Activated effector memory CD4-positive, alpha-beta T cell treated with Interleukin-2 at 50 U/mL for 16 hours (primary cell): Measurements from ENCODE around the gene AP2A2.

Experiments
- DNase-seq: peaks from one replicate; pipeline ENCODE4 v3.0.0-alpha.2; 2020

Gene AP2A2

DNA sequence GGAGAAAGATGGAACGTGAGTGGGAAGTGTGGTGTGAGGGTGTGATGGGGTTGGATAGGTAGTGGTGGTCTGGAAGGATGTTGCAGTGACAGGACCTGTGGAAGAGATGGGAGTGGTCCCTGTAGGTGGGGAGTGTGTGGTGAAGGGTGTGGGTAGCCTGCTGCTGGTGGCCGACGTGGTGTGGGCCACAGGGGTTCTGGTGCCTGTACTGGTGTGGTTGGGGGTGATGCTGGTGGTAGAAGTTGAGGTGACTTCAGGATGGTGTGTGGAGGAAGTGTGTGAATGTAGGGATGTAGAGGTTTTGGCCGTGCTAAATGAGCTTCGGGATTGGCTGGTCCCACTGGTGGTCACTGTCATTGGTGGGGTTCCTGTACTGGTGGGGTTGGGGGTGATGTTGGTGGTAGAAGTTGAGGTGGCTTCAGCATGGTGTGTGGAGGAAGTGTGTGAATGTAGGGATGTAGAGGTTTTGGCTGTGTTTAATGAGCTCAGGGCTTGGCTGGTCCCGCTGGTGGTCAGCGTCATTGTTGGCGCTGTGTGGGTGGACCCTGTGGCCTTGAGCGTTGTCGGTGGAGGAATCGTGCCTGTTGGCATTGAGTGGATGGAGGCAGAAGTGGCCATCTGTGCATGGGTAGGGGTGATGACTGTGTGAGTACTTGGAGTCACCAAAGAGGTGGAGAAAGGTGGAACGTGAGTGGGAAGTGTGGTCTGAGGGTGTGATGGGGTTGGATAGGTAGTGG, 91.8 kb downstream of the AP2A2 start:
- DNase-seq: no peak

DNA sequence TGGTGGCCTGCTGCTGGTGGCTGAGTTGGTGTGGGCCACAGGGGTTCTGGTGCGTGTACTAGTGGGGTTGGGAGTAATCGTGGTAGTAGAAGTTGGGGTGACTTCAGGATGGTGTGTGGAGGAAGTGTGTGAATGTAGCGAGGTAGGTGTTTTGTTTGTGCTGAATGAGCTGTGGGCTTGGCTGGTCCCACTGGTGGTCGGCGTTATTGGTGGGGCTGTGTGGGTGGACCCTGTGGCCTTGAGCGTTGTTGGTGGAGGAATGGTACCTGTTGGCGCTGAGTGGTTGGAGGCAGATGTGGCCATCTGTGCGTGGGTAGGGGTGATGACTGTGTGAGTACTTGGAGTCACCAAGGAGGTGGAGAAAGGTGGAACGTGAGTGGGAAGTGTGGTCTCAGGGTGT, 92.4 kb downstream of the AP2A2 start:
- no peak for DNase-seq

DNA sequence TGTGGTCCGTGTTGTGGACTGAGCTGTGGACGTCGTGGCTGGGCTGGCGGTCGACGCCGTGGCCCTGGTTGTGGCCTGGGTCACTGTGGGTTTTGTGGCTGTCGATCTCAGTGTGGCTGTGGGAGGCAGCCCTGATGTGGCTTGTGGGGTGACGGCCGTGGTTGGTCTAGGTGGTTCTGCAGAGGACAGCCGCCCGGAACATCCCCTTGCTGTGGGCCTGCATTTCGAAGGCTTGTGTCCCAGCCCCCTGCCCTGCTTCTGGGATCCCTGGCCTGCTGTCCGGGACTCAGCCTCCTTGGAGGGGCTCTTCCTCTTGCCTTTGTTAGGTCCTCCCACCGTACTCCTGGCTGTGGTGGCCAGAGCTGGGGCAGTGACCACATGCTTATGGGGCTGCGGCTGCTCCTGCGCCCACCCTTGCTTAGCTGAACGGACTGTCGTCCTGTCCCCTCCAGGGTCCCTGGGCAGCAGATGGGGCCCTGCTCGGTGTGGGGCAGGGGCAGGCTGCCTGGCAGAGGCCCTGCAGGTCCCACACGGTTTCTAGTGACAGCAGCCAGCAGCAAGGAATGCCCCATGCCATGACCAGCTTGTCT, 93.7 kb downstream of the AP2A2 start:
- DNase-seq: no peak

DNA sequence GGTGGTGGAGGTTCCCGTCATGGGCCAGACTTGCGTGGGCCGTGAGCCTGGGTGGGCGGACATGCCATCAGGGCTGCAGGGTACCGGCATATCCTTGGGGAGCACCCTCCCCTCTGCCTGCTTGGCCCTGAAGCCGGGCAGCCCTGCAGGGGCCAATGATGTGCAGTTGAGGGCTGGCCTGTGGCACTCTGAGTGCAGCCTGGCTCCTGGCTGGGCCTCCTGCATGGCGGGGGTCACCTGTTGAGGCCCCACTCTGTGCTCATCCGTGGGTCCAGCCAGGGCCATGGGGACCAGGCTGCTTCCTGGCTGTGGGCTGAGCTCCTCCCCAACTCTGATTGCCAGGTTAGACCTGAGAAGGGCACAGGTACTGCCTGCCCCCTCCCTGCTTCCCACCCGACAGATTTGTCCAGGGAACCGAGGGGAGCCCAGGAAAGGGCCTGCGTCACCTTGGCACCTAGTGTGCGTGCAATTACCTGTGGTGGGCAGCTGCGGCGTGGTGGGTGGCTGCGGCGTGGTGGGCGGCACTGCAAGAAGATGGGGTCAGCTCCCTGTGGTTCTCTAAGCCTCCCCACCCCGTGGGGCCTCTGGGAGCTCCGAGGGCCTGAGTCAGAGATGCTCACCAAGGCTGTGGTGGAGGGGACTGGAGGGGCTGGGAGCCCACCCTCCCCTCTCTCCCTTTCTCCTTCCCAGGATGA, 94.7 kb downstream of the AP2A2 start:
- no peak for DNase-seq

DNA sequence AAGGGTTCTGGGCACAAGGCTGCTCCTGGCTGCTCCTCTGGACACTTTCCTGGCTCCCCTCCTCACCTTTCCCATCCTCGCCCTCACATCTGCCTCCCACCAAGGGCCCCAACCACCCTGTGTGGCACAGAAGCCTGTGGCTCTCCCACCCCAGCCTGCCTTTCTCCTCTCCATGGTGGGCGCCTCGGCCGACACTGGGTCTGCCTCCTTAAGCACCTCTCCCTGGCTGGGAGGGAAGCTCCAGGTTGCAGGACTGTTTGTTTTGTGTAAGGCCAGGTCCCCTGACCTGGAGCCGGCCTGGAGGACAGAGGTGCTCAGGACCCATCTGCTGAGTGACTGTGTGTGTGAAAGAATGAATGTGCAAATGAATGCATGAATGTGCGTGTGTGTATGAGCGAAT, 96.7 kb downstream of the AP2A2 start:
- DNase-seq: no peak

DNA sequence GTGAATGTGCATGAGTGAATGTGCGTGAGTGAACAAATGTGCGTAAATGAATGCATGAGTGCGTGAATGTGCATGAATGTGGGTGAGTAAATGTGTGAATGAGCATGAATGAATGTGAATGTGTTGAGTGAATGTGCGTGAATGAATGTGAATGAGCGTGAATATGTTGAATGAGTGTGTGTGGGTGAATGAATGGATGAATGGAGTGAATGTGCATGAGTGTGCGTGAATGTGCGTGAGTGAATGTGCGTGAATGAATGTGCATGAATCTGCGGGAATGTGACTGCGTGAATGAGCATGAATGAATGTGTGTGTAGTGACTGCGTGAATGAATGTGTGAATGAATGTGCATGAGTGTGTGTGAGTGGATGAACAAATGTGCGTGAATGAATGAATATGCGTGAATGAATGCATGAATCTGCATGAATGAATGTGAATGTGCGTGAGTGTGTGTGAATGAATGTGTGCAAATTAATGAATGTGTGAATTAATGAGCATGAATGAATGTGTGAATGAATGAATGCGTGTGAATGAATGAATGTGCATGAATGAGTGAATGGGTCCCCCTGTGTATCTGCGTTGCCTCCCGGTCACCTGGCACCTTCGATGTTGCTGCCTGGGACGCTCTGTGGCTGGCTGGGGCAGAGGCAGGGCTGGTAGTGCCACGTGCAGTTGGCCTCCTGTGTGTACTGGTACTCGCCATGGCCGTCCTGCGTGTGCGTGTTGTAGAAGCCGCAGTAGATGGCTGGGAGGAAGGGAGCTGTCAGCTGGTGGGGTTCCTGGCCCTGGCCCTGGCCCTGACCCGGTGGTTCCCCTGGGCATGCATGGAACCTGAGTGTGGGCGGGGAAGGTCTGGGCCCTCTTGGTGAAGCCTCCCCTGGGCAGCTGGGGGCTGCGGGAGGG, 97.5 kb downstream of the AP2A2 start:
- DNase-seq: no peak

DNA sequence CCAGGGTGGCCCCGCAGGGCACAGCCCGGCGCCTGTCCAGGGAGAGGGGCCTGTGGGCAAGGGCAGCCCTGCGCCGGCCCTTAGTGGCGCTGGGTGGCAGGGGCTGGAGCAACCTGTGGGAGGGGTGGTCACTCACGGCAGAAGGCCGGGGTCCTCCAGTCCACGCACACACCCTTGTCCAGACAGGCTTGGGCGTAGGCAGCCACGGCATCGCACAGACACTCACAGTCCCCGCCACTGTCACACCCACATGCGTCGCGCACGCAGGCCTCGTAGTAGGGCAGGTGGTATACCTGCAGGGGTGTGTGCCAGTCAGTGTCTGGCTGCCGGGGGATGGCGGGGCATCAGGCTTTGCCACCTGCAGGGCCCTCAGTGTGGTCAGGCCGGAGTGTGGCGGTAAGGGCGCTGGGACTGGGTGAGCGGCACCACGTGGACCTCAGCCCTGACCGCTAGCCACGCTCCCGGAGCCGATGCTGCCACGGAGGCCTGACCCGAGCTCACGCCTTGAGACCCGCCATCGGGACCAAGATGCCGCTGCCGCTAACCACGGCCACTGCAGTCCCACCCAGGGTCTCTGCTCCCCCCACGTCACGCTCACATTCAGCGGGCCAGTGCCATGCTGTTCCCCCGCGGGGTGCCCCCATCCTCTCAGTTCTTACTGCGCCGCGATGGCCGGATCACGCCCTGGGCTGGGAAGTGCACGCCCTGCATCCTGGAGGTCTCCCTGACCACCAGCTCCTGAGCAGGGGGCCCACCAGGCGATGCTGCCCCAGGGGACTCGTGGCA, 98.3 kb downstream of the AP2A2 start:
- no peak for DNase-seq

DNA sequence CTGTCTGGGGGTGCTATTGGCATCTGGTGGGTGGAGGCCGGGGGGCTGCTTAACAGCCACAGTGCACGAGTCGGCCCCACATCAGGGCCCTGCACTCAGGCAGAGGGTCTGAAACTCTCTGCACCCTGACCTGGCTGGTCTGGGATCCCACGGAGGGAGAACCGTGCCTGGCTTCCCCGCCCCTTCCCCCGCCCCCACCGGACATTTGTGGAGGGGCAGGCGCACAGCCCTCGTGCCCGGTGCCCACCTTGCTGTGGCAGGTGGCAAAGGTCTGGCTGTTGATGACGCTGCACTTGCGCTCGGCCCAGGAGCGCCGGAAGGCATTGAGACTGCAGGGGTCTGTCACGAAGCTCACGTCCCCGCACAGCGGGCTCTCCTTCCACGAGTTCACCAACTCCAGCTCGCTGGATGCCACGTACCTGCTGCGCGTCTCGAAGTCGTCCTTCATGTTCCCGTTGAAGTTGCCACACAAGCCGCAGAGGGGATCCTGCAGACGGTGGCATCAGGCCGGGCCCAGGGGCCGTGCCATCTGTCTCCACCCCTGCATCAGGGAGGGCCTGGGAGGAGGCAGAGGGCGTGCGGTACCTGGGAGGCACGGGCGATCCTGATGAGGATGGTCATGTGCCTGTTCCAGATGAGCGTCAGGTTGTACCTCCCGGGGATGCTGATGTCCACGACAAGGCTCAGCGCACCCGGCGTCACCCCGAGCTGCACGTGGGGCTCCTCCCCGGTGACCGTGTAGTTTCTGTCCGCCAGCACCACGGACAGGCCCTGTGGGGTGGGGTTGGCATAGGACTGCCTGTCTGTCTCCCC, 99.1 kb downstream of the AP2A2 start:
- no peak for DNase-seq

DNA sequence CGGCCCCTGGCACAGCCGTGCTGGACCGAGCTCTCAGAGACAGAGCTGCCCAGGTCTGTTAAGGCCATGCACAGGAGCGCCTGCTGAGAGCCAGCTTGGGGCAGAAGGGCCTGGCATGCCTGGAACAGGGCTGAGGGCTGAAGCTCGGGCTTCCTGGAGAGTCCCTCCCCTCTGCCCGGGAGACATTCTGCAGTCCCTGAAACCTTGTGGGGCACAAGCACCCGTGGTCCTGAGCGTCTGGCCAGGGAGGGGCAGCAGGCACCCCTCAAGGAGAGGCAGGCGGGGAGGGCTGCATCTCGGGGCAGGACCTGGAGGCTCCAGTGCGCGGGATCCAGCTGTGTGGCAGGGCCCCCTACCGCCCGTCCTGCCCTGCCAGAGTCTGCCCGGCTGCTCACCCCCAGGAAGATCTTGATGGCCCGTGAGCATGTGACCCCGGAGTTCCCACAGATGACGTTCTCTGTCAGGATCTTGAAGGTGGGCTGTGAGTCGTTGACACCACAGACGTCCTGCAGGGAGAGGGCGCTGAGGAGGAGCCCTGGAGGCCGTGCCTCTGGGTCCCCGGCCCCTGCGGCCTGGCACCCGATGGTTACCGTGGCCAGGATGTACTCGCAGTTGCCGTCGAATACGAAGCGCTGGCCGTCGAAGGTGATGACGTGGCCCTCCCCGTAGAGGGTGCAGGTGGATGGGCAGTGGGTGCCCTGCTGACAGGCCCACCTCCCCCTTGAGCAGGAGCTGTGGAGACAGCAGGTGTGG, 99.9 kb downstream of the AP2A2 start:
- no peak for DNase-seq

DNA sequence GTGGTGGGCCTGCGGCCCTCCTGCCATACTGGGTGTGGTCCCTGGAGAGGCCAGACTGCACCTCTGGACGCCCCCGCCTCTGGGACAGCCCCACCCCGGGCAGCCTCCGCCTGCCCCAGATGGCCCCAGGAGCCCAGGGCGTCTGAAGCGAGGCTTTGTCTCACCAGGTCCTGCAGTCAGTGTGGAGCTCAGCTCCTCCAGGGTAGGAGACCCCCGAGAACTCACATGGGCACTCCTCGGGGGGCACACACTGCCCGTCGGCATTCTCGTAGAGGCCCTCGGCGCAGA, 100.4 kb downstream of the AP2A2 start:
- no peak for DNase-seq

DNA sequence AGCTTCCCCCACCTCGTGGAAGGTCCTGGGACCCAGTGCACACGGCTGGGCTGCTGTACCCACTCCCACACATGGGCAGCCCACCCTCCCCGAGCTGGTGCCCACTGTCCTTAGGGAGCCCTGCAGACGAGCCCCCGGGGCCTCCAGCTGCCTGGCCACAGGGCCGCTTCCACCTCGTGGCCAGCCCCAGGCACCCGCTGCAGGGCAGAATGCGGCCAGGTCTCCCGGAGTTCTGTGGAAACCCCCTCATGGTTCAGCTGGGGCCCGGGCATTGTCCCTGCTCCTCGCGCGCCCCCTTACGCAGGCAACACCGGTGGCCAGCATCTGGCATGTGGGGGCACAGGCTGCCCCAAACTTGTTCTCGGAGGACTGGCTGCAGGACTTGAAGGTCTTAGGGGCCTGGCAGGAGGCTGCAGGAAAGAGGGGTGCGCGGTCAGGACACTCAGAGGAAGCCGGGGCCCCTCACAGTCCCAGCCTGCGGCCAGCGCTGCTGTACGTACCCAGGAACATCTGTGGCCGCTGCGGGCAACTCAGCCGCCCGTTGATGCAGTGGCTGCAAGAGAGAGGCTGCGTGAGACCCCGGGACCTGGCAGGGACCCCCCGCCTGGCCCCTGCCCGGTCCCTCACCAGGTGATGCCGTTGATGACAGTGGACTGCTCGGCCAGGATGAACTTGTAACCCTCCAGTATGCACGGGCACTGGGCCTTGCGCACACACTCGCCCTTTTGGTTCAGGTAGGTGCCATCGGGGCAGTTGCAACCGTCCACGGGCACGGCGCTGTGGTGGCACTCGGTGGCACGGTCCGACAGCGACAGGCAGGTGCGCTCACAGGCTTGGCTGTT, 101.2 kb downstream of the AP2A2 start:
- DNase-seq: no peak

DNA sequence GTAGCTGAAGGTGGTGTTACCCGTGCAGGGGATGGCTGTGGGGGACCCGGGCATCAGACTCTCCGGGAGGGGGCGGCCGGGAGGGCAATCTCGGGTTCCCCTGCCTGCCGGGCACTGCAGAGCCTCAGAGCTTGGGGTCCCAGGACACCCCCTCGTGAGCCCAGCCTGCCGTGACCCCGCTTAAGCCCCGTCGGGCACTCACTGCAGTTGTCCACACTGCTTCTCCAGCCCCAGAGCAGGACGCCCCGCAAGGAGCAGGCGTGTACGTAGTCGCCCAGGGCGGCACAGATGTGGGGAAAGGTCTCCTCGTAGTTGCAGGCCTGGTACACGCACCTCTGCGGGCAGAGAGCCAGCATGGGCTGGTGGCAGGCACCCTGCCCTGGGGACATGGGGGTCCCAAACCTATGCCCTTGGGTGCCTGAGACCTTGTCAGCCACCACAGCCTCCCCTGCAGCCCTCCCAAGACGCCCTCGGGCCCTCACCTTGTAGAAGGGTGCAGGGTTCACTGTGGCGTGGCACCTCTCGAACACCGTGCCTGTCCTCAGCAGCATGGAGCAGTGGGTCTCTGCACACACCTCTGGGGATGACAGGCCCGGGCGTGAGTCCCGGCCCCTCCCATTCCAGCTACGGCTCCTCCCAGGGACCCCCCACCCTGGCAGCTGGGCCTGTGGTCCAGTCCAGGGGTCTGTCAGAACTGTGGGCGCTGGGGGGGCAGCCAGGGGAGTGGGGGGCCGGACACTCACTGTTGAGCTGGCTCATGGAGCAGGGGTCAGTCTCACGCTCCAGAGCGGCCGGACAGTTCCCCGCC, 102.0 kb downstream of the AP2A2 start:
- DNase-seq: no peak

DNA sequence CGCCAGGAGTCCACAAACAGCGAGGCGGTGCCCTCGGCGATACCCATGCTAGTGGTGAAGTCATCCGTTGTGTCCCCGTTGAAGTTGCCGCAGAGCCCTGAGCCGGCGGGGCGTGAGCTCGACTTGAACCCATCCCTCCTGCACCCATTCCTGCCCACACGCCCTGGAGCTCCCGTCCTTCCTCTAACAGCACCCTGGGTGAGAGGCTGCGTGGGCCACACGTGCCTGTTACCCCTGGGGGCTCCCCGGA, 102.5 kb downstream of the AP2A2 start:
- DNase-seq: no peak

DNA sequence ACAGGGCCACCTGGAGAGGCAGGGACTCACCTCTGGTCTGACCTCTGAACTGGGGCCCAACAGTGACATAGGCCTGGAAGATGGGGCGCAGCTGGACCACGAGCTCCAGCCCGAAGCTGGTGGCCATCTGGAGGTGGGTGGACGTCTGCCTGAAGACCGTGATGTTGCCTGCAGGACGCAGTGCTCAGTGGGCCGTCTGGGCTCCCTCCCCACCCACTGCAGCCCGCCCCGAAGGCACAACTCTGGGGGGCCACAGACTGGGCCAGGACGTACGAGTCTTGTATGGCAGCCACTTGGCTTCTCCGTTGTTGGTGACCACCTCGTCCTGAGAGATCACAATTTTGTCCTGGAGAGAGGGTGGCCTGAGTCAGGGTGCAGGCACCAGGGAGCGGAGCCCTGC, 102.9 kb downstream of the AP2A2 start:
- DNase-seq: no peak

DNA sequence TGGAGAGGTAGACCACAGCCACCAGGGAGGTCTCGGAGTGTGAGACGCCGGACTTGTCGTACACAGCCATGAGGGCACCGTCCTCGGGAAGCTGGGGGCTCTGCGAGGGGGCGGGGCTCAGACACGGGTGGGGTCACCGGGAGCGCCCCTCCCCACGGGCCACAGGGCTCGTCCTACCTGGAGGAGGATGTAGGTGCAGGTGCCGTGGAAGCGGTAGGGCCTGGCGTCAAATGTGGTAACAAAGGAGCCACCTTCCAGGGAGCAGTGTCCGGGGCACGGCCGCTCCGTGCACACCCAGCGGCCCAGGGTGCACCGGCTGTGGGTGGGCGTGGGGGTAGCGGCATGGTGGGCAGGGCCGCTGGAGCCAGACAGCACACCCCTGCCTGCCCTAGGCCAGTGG, 103.4 kb downstream of the AP2A2 start:
- no peak for DNase-seq

DNA sequence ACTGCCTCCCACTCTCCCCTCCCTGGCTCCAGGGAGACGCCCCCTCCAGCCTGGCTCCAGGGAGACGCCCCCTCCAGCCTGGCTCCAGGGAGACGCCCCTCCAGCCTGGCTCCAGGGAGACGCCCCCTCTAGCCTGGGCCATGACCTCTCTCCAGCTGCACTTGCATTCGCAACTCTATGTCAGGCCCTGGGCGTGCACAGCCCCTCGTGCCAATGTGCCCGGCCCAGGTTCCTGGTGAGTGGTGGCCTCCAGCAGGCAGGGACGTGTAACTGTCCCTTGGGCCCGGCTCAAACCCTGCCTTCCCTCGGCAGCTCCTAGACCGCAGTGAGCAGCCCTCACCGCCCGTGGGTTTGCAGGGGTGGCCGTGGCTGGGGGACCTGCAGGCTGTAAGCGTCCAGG, 104.0 kb downstream of the AP2A2 start:
- no peak for DNase-seq

DNA sequence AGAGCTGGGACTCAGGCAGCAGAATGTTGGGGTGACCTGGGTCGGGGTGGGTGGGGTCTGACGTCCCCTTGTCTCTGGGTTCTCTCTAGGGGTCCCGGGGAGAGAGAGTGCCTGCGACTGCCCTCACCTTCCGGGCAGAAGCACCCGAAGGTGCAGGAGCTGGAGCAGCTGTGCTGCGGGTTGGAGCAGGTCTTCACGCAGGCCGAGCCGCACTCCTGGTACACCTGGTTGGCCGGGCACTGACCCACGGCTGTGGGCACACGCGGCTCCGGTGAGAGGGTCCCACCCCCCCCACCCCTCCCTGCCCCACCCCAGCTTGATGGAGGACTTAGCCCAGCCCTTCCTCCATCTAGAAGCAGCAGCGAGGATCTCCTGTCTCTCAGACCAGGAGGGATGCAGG, 104.4 kb downstream of the AP2A2 start:
- DNase-seq: no peak

DNA sequence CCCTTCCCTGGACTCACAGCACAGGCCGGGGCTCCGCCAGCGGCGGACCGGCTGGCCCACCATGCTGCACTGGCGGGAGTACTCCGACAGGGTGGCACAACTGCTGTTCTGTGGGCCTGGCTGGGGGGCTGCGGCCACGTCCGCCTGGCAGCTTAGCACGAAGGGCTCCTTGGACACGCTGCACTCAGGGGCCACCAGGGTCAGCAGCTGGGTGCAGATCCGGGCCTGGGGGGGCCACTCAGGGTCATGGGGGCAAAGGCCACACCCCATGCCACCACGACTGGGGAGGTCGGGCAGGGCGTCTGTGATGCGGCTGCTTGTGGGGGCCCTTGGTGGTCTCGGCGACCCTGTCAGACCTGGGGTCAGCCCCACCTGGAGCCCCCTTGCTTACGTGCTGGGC, 104.9 kb downstream of the AP2A2 start:
- no peak for DNase-seq

DNA sequence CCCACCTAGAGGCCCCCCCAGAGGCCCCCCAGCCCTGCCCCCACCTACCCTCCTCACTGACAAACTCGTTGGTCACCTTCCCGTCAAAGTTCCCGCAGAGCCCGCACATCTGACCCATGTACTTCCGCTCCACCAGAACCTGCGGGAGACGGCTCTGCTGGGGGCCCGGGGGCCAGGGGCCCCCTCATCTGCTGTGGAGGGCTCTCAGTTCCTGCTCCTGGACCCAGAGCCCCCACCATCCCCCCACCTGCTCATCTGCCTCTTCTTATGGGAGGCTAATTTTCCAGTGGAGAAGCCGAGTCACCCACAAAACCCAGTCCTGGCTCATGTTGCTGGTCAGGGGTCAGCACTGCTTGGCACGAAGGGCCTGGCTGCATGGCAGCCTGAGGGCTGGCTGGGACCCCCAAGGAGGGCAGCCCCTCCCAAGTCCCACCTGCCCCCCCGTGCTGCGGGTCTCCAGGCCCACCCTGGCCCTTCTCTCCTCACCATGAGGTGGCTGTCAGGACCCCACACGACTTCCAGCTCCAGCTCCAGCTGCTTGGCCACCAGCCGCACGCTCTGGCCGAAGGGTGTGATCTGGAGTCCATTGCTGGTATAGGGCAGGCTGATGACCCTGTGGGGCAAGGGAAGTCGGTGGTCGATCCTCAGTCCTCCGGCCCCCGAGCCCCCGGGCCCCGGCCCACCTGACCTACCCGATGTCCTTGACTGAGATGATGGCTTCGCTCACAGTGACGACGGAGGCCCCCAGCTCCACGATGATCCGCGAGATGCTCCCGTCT, 105.6 kb downstream of the AP2A2 start:
- no peak for DNase-seq
